ENCODE measurements around the gene RAP1GAP2.
"Not testable (repeated sequence)": the region's sequence is repeated elsewhere in the genome, so short reads cannot be mapped to it uniquely, and the experiment has no call there.

RAP1GAP2 gene

DNA sequence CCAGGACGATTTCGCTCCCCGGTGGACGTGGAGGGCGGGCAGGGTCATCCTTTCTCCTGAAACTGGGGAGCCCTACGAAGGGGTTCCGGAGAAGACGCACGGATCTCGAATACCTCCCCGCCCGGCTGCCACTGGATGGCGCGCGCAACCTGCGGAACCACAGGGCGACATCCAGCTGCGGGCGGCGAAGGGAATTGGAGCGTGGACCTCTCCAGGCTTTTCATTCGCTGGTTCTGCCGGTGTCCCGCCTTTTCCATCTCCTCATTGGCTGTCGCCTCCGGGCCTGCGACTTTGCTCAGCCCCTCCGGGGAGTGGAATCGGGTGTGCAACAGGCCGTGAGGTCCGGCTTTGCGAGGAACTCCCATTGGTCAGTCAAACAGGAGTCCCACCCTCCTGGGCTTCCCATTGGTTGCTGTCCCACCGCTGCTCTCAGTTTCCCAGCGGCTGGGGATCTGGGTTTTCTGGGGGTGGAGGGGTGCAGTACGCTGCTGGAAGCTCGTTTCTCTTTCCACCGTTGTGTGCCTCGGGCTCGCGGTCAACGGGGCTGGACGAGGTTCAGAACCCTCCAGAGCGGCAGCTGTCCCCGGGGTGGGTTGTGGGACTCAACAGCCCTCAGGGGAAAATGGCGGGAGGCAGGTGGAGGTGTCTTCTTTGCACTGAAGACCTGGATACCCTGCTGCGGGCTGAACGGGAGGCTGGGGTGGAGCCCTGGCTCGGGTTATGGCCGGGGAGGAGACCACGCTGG, 252.7 kb downstream of the RAP1GAP2 start:
- no peaks in the 10 kb centered on the region for H3K36me3 ChIP-seq (ENCODE audit: control insufficient read depth in 1 of 2, insufficient read depth in 2 of 2, low read length in 2 of 2)
- no peaks in the 10 kb centered on the region for H3K79me2 ChIP-seq (ENCODE audit: control insufficient read depth, insufficient read depth, low read length, poor library complexity)
- H3K4me2 ChIP-seq (ENCODE audit: low read length): peak overlapping the region; percentile 79
- H3K9ac ChIP-seq (ENCODE audit: low read length): peak overlapping the region; percentile 3
- WGBS (ENCODE audit: extremely low coverage, insufficient coverage, insufficient read length): no CpG with 5 or more reads among the region's 50 CpGs
- H2BK5ac ChIP-seq (ENCODE audit: low read depth, low read length, poor library complexity): no peak overlapping the region
- no peaks in the 10 kb centered on the region for H3K27me3 ChIP-seq (ENCODE audit: insufficient read depth, low read length)
- peaks cover 6% of the 10 kb centered on the region for H3K9me3 ChIP-seq (ENCODE audit: insufficient read depth, low read depth, low read length)
- H3K4me3 ChIP-seq (ENCODE audit: low read depth, low read length): peak overlapping the region; percentile 78
- peak overlapping the region; percentile 88 for H2AFZ ChIP-seq (ENCODE audit: insufficient read depth, low read length, poor library complexity)
- DNase-seq: peak; percentile 98 to 99
- H4K8ac ChIP-seq (ENCODE audit: low read depth, low read length): peak overlapping the region; percentile 79
- H3K14ac ChIP-seq (ENCODE audit: low read length): no peak overlapping the region
- H4K12ac ChIP-seq (ENCODE audit: low read depth, low read length): peak overlapping the region; percentile 65
- peaks cover 2 to 4% of the 10 kb centered on the region in 2 experiments for H3K4me1 ChIP-seq (ENCODE audit: control insufficient read depth in 1 of 2, insufficient read depth in 2 of 2, low read length in 2 of 2)
- no peak overlapping the region for H3K4ac ChIP-seq (ENCODE audit: low read depth, low read length)
- no peak overlapping the region for H2AK5ac ChIP-seq (ENCODE audit: low read length)
- H3K27ac ChIP-seq (ENCODE audit: low read depth, low read length): no peak overlapping the region
- H2BK120ac ChIP-seq (ENCODE audit: insufficient read depth, low read length, poor library complexity): no peak overlapping the region
- H4K91ac ChIP-seq (ENCODE audit: low read depth, low read length): no peak overlapping the region
- H3K23ac ChIP-seq (ENCODE audit: low read length): no peak overlapping the region
- no peak overlapping the region for H2BK12ac ChIP-seq (ENCODE audit: low read length)
- H3K79me1 ChIP-seq (ENCODE audit: low read length): no peaks in the 10 kb centered on the region
- no peak overlapping the region for H3K18ac ChIP-seq (ENCODE audit: low read length)

DNA sequence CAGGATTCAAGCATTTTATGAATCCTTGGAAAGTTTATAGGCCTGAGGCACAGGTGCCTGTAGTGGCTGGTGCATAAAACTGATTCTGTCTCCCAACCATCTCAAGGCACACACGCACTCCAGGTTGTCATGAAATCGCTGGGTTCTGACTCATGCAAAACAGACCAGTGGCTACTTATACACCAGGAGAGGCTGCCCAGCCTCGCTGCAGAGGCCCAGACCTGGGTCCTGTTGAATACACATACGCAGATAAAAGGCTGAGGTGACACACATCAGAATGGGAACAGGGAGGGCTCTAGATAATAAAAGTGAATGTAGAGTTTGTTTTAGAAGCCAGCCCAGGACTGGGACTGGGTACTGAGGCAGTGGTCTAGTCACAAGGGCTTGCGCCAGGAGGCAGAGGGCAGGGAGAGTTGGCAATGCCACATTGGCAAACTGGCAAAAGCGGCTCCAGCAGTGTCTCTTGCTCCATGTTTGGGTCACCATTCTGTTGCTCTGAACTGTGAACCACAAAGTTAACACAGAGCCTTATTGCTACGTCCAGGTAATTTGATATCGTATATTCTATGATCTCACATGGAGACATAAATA, 253.6 kb downstream of the RAP1GAP2 start:
- no CpG with 5 or more reads among the region's 8 CpGs for WGBS (ENCODE audit: extremely low coverage, insufficient coverage, insufficient read length)
- no peak overlapping the region for H4K91ac ChIP-seq (ENCODE audit: low read depth, low read length)

GRCh38 chr17:3054868-3055267, 258.6 kb downstream of the RAP1GAP2 start:
- not testable (repeated sequence) for H3K4me1 ChIP-seq (ENCODE audit: control insufficient read depth in 1 of 2, insufficient read depth in 2 of 2, low read length in 2 of 2); H3K36me3 ChIP-seq (ENCODE audit: control insufficient read depth in 1 of 2, insufficient read depth in 2 of 2, low read length in 2 of 2); H4K12ac ChIP-seq (ENCODE audit: low read depth, low read length); H3K27me3 ChIP-seq (ENCODE audit: insufficient read depth, low read length); H2BK120ac ChIP-seq (ENCODE audit: insufficient read depth, low read length, poor library complexity); H3K4me3 ChIP-seq (ENCODE audit: low read depth, low read length); DNase-seq; H2BK5ac ChIP-seq (ENCODE audit: low read depth, low read length, poor library complexity); H3K14ac ChIP-seq (ENCODE audit: low read length); H3K79me1 ChIP-seq (ENCODE audit: low read length); H4K8ac ChIP-seq (ENCODE audit: low read depth, low read length); H3K4ac ChIP-seq (ENCODE audit: low read depth, low read length); H3K27ac ChIP-seq (ENCODE audit: low read depth, low read length); H4K91ac ChIP-seq (ENCODE audit: low read depth, low read length); H3K79me2 ChIP-seq (ENCODE audit: control insufficient read depth, insufficient read depth, low read length, poor library complexity); H2AK5ac ChIP-seq (ENCODE audit: low read length); H3K4me2 ChIP-seq (ENCODE audit: low read length); H3K23ac ChIP-seq (ENCODE audit: low read length); H2AFZ ChIP-seq (ENCODE audit: insufficient read depth, low read length, poor library complexity); H3K9ac ChIP-seq (ENCODE audit: low read length); H2BK12ac ChIP-seq (ENCODE audit: low read length); H3K9me3 ChIP-seq (ENCODE audit: insufficient read depth, low read depth, low read length); H3K18ac ChIP-seq (ENCODE audit: low read length)
- WGBS (ENCODE audit: extremely low coverage, insufficient coverage, insufficient read length): no CpG with 5 or more reads among the region's 2 CpGs

More for the DNA sequence above, 253.6 kb downstream of the RAP1GAP2 start:
- no peak overlapping the region for H3K18ac ChIP-seq (ENCODE audit: low read length)
- H3K79me1 ChIP-seq (ENCODE audit: low read length): no peaks in the 10 kb centered on the region
- peak overlapping the region; percentile 17 for H4K8ac ChIP-seq (ENCODE audit: low read depth, low read length)
- no peak overlapping the region for H3K14ac ChIP-seq (ENCODE audit: low read length)
- H3K4ac ChIP-seq (ENCODE audit: low read depth, low read length): no peak overlapping the region
- no peaks in the 10 kb centered on the region for H3K27me3 ChIP-seq (ENCODE audit: insufficient read depth, low read length)
- H3K23ac ChIP-seq (ENCODE audit: low read length): no peak overlapping the region
- no peaks in the 10 kb centered on the region for H3K36me3 ChIP-seq (ENCODE audit: control insufficient read depth in 1 of 2, insufficient read depth in 2 of 2, low read length in 2 of 2)
- H3K79me2 ChIP-seq (ENCODE audit: control insufficient read depth, insufficient read depth, low read length, poor library complexity): no peaks in the 10 kb centered on the region
- H3K9ac ChIP-seq (ENCODE audit: low read length): no peak overlapping the region
- H3K4me3 ChIP-seq (ENCODE audit: low read depth, low read length): no peak overlapping the region
- DNase-seq: peak in 1 of 2 donors; percentile 37
- no peaks in the 10 kb centered on the region for H3K9me3 ChIP-seq (ENCODE audit: insufficient read depth, low read depth, low read length)
- H3K4me2 ChIP-seq (ENCODE audit: low read length): no peak overlapping the region
- H3K4me1 ChIP-seq (ENCODE audit: control insufficient read depth in 1 of 2, insufficient read depth in 2 of 2, low read length in 2 of 2): peaks cover 2 to 4% of the 10 kb centered on the region in 2 experiments
- H2BK12ac ChIP-seq (ENCODE audit: low read length): no peak overlapping the region
- H4K12ac ChIP-seq (ENCODE audit: low read depth, low read length): no peak overlapping the region
- no peak overlapping the region for H2AK5ac ChIP-seq (ENCODE audit: low read length)
- H3K27ac ChIP-seq (ENCODE audit: low read depth, low read length): no peak overlapping the region
- no peak overlapping the region for H2AFZ ChIP-seq (ENCODE audit: insufficient read depth, low read length, poor library complexity)
- H2BK5ac ChIP-seq (ENCODE audit: low read depth, low read length, poor library complexity): no peak overlapping the region
- no peak overlapping the region for H2BK120ac ChIP-seq (ENCODE audit: insufficient read depth, low read length, poor library complexity)

DNA sequence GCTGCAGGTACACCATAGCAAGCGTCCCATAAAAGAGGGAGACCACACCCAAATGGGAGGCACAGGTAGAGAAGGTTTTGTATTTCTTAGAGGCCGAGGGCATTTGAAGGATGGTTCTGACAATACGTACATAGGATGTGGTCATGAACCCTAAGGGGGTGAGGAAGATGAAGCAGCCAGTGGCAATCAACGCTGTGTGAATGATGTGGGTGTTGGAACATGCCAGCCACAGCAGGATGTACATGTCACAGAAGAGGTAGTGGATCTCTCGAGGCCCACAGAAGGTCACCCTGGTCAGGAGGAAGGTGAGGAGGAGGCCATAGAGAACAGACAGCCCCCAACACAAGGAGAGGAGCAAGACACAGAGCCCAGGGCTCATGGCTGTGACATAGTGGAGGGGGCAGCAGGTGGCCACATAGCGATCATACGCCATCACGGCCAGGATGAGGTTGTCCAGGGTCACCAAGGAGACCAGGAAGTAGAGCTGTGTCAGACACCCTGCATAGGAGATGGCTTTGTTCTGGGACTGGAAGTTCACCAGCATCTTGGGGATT, 266.7 kb downstream of the RAP1GAP2 start:
- not testable (repeated sequence) for H3K18ac ChIP-seq (ENCODE audit: low read length); H3K23ac ChIP-seq (ENCODE audit: low read length); H3K27ac ChIP-seq (ENCODE audit: low read depth, low read length); H3K4ac ChIP-seq (ENCODE audit: low read depth, low read length); H3K4me1 ChIP-seq (ENCODE audit: control insufficient read depth in 1 of 2, insufficient read depth in 2 of 2, low read length in 2 of 2); H3K36me3 ChIP-seq (ENCODE audit: control insufficient read depth in 1 of 2, insufficient read depth in 2 of 2, low read length in 2 of 2); H4K8ac ChIP-seq (ENCODE audit: low read depth, low read length); DNase-seq; H2BK12ac ChIP-seq (ENCODE audit: low read length); H3K9ac ChIP-seq (ENCODE audit: low read length); H2AFZ ChIP-seq (ENCODE audit: insufficient read depth, low read length, poor library complexity); H2BK120ac ChIP-seq (ENCODE audit: insufficient read depth, low read length, poor library complexity); H3K79me1 ChIP-seq (ENCODE audit: low read length); H3K79me2 ChIP-seq (ENCODE audit: control insufficient read depth, insufficient read depth, low read length, poor library complexity); H2AK5ac ChIP-seq (ENCODE audit: low read length); H3K27me3 ChIP-seq (ENCODE audit: insufficient read depth, low read length); H3K9me3 ChIP-seq (ENCODE audit: insufficient read depth, low read depth, low read length); H3K14ac ChIP-seq (ENCODE audit: low read length); H4K91ac ChIP-seq (ENCODE audit: low read depth, low read length); H2BK5ac ChIP-seq (ENCODE audit: low read depth, low read length, poor library complexity); H3K4me2 ChIP-seq (ENCODE audit: low read length); H4K12ac ChIP-seq (ENCODE audit: low read depth, low read length); H3K4me3 ChIP-seq (ENCODE audit: low read depth, low read length)
- WGBS (ENCODE audit: extremely low coverage, insufficient coverage, insufficient read length): no CpG with 5 or more reads among the region's 8 CpGs
